HG03064 (cell line): Measurements from ENCODE around the gene GAK.
"Not testable (repeated sequence)": the region's sequence is repeated elsewhere in the genome, so short reads cannot be mapped to it uniquely, and the experiment has no call there.

ENCODE experiments used
- ATAC-seq: cut with Tn5 transposase; IDR thresholded peaks from one replicate; pipeline ENCODE4 v1.9.1; 2021; ENCODE audit warnings: low read depth; ENCODE audit not compliant: unreplicated experiment

Gene GAK

DNA sequence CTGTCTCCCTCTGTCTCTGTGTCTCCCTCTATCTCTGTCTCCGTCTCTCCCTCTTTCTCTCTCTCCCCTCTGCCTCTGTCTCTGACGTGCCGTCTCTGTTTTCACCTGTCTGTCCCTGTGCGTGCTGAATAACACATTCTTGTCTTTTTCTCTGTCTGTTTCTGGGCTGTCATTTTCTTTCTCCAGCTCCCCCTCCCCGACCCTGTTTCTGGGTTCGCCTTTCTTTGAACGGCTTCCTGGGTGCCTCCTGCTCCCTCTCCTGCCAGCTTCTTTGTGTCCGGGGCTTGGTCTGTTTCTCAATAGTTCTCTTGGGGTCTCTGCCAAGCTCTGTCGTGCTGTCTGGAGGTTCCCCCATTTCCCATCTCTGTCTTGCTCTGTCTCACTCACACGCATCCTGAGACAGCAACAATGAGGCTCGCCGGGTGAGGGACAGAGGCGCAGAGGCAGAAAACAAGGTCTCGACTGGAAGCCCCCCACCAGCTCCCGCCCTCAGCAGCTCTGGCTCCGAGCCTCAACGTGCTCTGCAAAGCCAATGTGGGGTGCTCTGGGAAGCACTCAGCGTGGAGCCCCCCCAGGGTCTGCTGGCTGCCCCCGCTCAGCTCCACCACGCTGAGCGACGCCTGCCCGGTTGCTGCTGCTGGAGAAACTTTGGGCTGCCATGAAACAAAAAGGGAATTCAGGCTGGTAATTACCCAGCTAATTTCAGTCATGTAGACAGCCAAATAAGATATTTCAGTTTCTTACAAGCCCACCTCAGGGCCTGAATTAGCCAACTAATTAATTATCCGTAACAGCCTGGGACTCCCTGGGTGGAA lies 109.5 kb downstream of the GAK start:
- no peak for ATAC-seq

DNA sequence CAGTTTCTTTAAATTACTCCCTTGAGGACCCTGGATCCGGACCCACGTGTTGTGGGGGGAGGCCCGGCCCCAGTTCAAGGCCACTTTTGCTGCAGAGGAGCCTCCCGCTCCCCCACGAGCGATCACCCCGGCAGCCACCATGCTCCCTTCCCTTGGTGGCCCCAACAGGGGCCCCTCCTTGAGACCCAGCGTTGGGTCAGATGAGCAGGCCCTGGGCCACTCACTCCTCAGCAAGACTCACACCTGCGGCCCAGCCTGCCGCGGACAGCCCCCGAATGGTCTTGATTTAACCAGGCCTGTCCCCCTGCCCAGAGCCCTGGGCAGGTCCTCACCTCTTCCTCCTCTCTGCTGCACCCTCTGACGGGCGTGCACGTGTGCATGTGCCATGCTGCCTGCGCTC lies 110.5 kb downstream of the GAK start:
- no peak for ATAC-seq

DNA sequence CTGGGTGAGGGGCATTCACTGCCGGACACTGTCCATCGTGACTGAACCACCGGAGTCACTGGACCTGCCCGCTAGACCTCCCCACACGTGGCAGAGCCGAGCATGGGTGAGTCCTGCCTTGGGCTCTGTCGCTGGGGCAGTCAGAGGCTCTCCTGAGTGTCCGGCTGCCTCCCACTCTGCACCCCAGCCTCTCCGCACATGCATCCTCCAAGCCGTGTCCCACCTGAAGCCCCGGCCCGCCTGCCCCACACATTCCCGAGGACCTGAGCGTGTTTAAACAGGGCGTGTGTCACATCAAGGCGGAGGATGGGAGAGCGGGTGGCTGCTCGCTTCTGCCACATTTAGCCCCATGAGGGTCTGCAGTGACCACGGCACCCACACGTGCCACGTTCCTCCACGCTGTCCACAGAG lies 110.9 kb downstream of the GAK start:
- ATAC-seq, result no peak

DNA sequence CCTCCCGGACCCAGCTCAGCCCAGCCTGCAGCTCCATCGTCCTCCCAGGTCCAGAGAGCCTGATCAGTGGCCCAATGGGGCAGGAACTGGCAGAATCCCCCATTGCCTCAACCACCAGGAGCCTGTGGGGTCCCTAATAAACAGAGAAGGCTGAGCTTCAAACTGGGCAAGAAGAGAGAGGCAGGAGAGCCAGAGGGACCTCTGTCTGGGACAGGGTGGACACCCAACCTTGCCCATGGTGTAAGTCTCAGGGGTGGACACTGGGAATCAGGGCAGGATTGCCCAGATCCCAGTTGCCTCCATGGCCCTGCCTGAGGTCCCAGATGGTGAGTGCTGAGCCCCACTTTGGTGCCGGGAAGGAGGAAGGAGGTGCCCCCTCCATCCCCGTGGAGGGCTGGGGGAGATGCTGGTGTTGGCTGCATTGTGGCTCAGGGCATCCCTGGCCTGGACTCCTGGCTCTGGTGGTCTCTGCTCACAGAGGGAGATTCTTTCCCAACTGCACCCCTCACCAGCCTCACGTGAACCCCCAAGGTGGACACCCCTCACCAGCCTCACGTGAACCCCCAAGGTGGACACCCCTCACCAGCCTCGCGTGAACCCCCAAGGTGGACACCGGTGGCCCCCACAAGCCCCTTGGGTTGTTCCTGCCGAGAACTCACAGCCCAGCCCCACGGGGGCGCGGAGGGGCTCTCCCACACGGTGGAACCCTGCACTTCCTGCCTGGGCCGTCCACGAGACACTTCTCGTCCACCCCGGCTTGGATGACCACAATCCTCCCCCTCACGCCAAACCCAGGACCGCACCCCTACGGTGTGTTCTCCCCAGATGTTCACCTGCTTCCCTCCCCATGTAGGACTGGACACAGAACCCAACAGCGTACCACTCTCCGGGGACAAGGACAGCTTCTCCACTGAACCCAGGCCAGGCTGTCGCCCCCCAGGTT lies 111.6 kb downstream of the GAK start:
- ATAC-seq, result no peak

DNA sequence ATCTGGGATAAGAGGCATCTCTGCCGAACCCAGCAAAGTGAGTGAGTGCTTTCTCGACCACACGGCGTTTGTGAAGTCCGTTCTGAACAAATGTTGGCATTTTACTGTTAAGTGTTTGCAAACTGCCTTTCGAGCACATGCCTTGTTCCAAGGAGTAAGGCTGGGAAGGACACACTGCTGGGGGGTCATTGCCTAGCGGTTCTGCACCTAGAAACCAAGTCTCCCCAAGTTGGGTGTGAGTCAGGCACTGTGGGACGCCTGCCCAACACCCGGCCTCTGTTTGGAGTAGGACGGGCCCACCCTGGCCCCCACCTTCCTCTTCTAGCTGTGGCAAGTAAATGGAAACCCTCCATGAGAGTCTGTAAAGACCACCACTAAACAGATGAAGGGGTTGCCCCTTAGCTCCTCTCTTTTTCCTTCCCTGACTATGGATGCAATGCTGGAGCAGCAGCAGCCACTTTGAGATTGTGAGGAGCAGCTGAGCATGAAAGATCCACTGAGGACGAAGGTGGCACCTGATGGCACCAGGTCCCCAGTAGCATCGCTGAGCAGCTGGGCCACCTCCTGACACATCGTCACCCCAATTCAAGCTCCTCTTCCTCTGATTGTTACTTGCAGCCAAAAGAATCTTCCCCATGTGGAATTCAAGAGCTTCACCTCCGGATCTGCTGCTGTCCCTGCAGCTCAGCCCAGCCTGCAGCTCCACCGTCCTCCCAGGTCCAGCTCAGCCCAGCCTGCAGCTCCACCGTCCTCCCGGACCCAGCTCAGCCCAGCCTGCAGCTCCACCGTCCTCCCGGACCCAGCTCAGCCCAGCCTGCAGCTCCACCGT lies 112.5 kb downstream of the GAK start:
- ATAC-seq, result no peak

DNA sequence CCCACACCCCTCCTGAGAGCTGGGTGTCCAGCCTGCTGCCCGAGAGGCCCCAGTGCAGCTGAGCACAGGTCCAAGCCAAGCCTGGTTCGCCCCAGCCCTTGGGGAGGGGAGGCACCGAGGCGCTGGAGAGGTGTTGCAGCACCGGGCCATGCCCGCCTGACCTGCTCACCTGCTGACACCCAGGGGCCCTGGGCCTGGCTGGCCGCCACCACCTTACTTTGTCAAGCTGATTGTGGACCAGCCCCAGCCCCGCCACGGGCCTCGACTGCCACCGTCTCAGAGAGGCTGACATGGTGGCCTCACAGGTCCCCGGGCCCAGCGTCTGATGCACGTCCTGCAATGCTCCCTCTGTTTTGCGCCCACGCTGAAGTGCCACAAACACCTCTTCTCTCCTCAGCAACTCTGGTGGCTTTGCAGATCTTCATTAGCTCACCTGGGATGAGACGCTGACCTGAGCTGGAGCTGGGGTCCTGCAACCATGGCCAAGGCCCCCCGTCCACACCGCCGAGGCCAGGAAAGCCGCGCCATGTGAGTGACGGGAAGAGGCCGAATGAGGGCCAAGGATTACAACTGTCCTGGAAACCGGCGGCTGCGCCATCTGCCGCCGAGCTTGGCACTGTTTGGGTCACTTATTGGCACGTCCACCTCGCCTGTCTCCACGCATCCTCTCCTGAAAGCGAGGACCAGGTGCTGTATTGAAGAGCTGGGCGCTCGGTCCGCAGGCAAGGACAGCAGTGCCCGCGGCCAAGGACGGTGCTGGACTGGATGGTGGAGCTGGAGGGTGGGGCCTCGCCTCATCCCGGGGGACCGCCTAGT lies 113.8 kb downstream of the GAK start:
- no peak for ATAC-seq

DNA sequence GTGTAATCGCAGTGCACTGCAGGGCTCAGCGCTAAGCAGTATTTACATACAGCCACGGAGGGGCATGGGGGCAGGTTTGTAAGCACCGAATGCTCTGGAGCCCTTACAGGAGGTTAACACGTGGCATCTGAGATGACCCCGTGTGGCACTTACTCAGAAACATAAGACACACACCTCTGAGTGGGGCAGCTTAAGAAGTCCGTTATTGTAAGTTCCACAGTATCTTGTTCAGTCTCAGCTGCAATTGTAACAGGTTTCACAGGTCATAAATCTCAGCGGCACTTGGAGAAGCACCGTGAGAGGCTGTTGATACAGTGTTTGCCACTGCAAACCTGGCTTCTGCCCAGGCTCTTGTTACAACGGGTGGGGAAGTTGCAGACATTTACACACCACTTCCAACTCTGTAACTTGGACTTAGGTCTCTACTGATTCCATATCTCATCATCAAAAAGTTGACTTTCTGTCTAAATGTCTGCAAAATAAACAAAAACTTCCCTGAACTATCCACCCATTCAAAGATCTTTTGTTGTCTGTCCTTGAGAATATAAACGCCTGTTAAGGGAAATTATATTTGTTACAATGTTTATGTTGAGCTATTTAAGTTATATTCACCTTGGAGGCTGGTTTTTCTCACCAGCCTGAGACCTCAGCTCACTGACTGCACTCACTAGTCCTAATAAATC lies 116.5 kb downstream of the GAK start:
- ATAC-seq, result no peak

DNA sequence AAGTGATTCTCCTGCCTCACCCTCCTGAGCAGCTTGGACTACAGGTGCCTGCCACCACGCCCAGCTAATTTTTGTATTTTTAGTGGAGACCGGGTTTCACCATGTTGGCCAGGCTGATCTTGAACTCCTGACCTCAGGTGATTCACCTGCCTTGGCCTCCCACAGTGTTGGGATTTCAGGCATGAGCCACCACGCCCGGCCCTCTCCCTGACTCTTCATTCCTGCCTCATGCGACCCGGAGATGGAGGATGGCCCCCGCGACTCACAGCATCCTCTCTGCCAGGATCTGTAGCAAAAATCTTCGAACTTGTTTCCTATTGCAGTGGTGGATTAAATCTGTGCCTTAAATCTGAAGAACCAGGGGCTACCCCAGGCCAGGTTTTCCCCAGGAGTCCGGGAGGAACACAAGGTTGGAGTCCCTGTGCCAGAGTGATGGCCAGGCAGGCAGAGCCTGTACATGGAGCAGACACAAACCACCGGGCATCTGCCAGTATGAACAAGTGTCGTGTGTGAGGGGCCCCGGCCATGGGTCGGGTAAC lies 117.7 kb downstream of the GAK start:
- ATAC-seq, result no peak

DNA sequence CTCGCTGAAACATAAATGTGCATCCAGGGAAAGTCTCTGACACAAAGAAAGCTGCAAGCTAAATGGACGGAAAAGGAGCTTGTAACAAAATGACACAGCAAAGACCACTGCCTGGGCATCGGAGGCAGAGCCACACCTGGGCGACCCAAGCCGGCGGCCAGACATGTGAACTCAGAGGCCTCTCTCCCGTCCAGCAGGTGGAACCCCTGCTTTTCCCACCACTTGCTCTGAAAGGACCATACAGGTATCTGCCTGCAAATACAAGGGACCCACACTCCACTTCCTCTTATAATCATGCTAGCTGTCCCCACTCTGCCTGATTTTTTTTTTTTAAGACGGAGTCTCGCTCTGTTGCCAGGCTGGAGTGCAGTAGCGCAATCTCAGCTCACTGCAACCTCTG lies 118.2 kb downstream of the GAK start:
- ATAC-seq, result no peak

DNA sequence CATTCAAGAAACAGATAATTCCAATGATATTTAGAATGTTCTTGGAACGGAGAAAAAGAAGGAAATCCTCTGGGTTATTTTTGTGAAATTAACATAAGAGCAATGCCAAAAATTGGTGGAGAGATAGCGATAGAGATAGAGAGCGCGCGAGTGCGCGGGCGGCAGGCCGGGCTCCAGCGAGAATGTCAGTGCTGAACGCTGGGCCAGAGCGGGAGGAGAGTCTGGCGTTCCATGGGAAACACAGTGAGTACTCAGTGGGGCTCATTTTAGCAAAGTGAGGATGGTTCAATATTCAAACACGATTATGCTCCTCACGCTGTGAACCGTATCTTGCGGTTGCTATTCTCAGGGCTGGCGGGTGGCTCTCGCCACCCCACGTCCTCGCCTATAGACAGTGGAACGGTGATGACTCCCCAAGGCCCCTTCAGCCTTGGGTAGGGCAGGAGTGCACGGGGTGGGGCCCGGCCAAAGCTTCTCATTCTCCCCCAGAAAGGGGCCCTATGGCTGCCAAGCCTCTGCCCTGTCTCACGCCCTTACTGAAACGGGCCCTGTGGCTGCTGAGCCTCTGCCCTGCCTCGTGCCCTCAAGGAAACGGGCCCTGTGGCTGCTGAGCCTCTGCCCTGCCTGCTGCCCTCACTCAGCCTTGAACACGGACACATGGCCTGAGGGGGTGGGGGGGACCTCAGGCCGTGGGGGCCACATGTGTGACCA lies 123.1 kb downstream of the GAK start:
- no peak for ATAC-seq

DNA sequence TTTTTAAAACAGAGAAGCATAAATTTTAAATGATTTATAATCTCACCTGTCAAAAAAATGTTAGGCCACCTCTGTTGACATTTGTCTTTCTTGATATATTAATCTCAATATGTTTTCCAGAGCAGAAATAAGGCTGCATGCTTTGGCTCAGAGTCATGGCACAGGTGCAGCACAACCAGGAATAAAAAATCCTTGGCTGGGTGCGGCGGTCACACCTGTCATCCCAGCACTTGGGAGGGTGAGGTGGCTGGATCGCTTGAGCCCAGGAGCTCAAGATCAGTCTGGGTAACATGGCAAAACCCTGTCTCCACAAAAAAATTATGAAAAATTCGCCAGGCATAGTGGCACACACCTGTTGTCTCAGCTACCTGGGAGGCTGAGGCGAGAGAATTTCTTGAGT lies 124.3 kb downstream of the GAK start:
- no peak for ATAC-seq

DNA sequence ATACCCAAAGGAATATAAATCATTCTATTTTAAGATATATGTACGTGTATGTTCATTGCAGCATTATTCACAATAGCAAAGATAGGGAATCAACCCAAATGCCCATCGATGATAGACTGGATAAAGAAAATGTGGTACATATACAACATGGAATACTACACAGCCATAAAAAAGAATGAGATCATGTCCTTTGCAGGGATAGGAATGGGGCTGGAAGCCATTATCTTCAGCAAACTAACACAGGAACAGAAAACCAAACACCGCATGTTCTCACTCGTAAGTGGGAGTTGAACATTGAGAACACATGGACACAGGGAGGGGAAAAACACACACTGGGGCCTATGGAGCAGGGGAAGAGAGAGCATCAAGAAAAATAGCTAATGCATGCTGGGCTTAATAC lies 125.1 kb downstream of the GAK start:
- not testable (repeated sequence) for ATAC-seq

DNA sequence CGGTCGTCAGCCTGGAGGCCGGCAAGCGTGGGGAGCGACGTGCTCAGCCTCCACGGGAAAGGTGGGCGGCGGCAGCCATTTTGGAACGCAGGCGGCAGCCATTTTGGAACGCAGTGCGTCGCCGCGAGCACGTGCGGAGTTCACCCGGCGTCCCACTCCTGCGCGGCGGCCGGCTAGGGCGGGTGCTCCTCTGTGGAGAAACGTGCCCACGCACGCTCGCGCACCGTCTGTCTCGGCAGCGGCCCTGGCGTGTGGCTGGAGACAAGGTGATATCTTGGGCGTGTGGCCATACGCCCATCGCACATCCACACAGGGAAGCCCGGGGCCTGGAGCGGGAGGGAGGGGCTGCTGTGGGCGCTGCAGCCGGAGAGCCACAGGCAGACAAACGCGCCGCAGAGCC lies 127.3 kb downstream of the GAK start:
- no peak for ATAC-seq

DNA sequence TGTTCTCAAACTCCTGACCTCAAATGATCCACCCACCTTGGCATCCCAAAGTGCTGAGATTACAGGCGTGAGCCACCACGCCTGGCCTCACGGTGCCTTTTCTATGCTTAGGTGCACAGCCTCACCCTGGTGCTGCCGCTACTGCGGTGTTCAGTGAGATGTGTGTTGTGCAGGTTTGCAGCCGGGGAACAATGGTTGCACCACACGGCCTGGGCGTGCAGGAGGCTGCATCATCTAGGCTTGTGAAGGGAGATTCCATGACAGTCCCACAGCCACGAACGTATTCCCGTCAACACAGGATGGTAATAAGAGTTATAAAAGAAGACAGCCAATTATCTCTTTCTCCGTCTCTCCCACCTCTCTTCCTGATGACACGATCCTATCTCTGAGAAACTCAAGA lies 128.2 kb downstream of the GAK start:
- ATAC-seq, result no peak

DNA sequence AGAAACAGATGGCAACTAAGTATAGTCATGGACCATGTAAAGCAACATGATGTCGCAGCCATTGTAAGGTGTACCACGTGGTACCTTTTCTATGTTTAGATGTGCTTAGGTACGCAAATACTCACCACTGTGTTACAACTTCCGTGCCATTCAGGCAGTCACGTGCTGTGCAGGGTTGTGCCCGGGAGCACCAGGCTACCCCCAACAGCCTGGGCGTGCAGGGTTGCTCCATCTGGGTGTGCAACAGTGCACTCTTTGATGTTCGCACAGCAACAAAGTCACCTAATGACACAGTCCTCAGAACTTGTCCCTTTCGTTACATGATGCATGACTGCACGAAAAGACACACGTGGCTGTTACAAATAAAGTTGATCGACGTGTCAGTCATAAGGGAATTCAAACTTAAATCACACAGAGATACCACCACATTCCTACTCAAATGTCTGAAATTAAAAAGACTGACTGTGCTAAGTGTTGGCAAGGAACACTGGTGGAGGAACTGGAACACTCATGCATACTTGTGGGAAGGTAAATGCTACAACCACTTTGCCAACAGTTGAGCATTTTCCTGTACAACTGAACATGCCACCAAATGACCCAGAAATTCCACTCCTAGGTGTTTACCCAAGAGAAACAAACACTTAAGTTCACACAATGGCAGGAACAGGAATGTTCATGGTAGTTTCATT lies 130.5 kb downstream of the GAK start:
- ATAC-seq, result no peak
